Activated T-helper 1 cell treated with anti-CD3 and anti-CD28 coated beads, Interleukin-12 subunit alpha, Interleukin-12 subunit beta, Interleukin-2, Interleukin-4 antibody, amounts not matched to agents 30 ng/mL and 10 ng/mL and 1 ng/mL, durations not matched to agents 14 hours and 24 hours and 36 hours (primary cell): ENCODE results near the gene ACTL8. TPM values are rescaled to one million over a fixed set of nuclear protein-coding genes. Genes with fewer than 3 reads are reported as not detected.
"Not testable (repeated sequence)": the region's sequence is repeated elsewhere in the genome, so short reads cannot be mapped to it uniquely, and the experiment has no call there.

ENCODE experiments used
- DNase-seq: peaks from one replicate; pipeline ENCODE4 v3.0.0; 2021; ENCODE audit warnings: low spot score
- H3K27ac Mint-ChIP-seq: one replicate; pipeline ENCODE4 v1.8.0; 2021; ENCODE audit warnings: mild to moderate bottlenecking, mixed read lengths
- H3K27me3 Mint-ChIP-seq: one replicate; pipeline ENCODE4 v1.8.0; 2022; ENCODE audit warnings: mild to moderate bottlenecking, moderate library complexity, mixed read lengths; ENCODE audit not compliant: insufficient read depth
- H3K36me3 Mint-ChIP-seq: one replicate; pipeline ENCODE4 v1.8.0; 2021; ENCODE audit warnings: low read depth, mixed read lengths
- H3K4me1 Mint-ChIP-seq: one replicate; pipeline ENCODE4 v1.8.0; 2021; ENCODE audit warnings: low read depth, mixed read lengths
- H3K4me3 Mint-ChIP-seq: one replicate; pipeline ENCODE4 v1.8.0; 2021; ENCODE audit warnings: mild to moderate bottlenecking, moderate library complexity, mixed read lengths
- H3K9me3 Mint-ChIP-seq: one replicate; pipeline ENCODE4 v1.8.0; 2021; ENCODE audit warnings: mixed read lengths
- intact Hi-C: fragments of 100-400 bp; cut with micrococcal nuclease; formaldehyde crosslinking; loops from one replicate; pipeline ENCODE4 v1.15.1; 2024
- total RNA-seq: library from RNA; stranded (reverse); gene quantifications from 2 replicates; pipeline ENCODE4 v1.2.3, GENCODE V29; 2022

The ACTL8 gene
- total RNA-seq, 1 donor from 2014 or later = not detected

DNA sequence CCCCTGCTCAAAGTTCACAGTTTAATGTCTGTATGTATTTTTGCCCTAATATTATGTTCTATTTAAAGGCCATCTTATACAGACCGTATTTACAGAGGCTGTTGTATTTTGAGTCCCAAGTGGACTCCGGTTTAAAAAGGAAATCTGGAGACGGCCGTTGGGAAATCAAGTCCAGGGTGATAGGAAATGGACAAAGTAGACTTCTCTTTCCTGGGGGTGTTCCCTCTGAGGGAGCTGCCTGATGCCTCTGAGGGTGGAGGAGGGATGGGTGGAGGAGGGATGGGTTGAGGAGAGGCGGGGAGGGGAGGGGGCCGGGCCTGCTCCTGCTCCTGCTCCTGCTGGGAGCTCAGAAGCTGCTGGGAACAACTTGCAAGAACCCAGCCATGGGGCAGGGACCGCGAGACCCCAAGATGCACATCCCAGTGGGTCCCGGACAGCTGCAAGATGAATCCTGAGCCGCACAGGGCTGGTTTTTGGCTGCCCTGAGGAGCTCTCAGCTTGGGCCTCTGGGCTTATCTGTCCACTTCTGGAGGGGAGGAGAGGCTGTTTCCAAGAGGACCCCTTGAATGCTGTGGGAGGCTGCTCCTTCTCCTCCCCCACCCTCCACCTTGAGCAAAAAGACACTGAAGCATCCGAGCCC is 12.0 kb upstream of the ACTL8 start:
- Mint-ChIP-seq H3K9me3 (no peaks in the 10 kb centered on the region), H3K27me3 (peaks cover 5% of the 10 kb centered on the region), H3K4me1 (no peaks in the 10 kb centered on the region), H3K27ac (no peak overlapping the region), H3K36me3 (no peaks in the 10 kb centered on the region), H3K4me3 (no peak overlapping the region)
- no peak for DNase-seq
- intact Hi-C loops = no loop called here

DNA sequence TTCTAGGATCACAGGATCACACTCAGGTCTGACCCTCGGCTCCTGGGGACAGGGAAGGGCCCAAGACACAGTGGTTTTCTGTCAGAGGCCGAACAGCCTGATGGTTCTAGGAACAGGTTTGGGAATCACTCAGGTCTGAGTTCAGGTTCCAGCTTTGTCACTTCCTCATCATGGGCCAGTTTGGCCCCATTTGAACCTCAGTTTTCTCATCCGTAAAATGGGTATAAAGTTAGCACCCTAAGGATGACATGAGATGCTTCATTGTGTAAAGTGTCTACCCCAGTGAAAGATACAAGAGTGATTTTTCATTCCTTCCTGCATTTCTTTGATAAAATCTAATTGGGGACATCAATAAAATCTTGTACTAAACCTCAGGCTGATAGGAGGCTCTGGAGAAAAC is 11.2 kb upstream of the ACTL8 start:
- intact Hi-C loops = no loop called here
- H3K36me3 Mint-ChIP-seq = no peaks in the 10 kb centered on the region
- no peaks in the 10 kb centered on the region for H3K4me1 Mint-ChIP-seq
- DNase-seq = no peak
- H3K27ac Mint-ChIP-seq = no peak overlapping the region
- no peaks in the 10 kb centered on the region for H3K9me3 Mint-ChIP-seq
- H3K27me3 Mint-ChIP-seq = peaks cover 5% of the 10 kb centered on the region
- H3K4me3 Mint-ChIP-seq = no peak overlapping the region

DNA sequence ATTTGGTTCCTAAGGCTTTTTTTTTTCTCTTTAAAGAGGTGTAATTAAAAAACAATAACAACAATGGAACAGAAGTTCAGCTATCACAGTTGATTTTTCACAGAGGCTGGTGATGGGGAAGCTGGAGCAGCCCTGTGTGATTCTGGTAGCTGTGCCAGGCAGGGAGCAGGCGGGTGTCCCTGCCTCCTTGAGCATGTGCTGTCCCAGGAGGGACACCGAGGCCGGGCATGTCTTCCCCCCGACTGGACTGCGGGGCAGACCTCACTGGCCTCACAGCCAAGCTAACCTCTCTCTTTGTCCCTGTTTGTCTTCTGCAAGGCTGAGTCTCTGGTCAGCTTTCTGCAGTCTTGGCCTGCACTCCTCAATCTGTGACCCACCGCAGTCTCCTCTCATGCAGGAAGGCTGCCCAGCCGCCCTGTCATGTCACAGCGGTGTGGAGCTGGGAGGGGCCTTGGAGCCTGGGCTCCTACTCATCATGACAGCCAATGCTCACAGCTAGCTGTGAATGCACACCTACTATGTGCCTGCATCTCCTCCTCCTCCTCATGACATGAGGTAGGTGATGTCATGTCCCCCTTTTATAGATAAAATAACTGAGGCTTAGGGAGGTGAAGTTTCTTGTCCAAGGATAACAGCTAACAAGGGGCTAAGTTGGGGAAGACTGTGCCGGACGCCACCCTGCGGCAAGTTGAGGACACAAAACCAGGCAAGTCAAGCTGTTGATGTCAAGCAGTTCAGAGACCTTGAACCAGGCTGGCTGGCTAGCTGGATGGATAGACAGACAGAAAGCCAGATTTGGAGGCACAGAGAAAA is 10.3 kb upstream of the ACTL8 start:
- no peaks in the 10 kb centered on the region for H3K36me3 Mint-ChIP-seq
- intact Hi-C loops = no loop called here
- no peak overlapping the region for H3K4me3 Mint-ChIP-seq
- no peak for DNase-seq
- peaks cover 5% of the 10 kb centered on the region for H3K27me3 Mint-ChIP-seq
- no peak overlapping the region for H3K27ac Mint-ChIP-seq
- H3K4me1 Mint-ChIP-seq = no peaks in the 10 kb centered on the region
- H3K9me3 Mint-ChIP-seq = no peaks in the 10 kb centered on the region

DNA sequence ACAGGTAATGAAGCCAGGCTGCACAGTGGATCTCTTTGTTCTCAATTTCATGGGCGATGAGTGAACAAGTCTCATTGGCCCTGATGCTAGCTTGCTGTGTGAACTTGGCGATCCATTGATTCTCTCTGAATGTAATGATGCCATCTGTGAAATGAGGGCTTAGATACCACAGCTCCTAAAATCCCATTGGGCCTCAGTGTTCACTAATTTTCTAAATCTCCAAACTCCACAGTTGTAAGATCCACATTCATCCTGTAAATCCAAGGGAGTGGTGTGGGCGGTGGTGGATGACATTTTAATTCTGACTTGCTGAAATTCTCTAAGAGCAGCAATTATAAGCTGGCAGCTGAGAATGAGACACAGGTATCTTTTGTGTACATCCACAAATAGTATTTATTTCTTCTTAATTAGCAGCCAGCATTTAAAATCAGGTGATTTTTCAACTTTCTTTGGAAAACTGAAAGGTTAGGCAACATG is 9.6 kb upstream of the ACTL8 start:
- DNase-seq = no peak
- Mint-ChIP-seq H3K36me3 (no peaks in the 10 kb centered on the region), H3K4me3 (no peak overlapping the region), H3K27ac (no peak overlapping the region), H3K4me1 (no peaks in the 10 kb centered on the region), H3K9me3 (no peaks in the 10 kb centered on the region), H3K27me3 (peaks cover 5% of the 10 kb centered on the region)
- intact Hi-C loops = no loop called here

DNA sequence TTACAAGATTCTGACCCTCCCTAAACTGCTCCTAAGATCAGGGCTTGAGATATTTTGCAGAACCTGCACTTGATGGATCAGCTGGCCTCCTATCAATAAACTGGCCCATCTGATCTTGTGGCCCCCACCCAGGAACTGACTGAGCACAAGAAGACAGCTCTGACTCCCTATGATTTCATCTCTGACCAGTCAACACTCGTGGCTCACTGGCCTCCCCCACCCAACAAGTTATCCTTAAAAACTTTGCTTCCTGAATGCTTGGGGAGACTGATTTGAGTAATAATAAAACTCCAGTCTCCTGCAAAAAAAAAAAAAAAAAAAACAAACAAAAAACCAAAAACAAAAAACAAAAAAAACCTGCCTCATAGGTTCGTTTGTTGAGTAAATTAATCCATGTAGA is 8.9 kb upstream of the ACTL8 start:
- intact Hi-C loops, H3K36me3 Mint-ChIP-seq, H3K4me1 Mint-ChIP-seq, H3K9me3 Mint-ChIP-seq, H3K27me3 Mint-ChIP-seq, H3K4me3 Mint-ChIP-seq, DNase-seq, H3K27ac Mint-ChIP-seq: not testable (repeated sequence)

DNA sequence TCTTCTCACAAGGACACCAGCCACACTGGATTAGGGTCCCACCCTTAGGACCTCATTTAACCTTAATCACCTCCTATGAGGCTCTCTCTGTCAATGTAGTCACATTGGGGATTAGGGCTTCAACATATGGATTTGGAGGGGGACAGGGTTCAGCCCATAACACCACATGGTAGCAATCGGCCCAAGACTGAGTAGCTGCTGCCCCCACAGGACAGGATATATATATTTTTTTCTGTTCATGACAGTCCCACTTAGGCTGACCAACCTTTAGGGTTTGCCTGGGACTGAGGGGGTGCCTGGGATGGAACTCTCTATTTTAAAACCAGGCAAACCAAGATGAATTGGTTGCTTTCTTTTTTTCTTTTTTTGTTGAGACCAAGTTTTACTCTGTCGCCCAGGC is 8.2 kb upstream of the ACTL8 start:
- no peak for DNase-seq
- Mint-ChIP-seq H3K27me3 (peaks cover 5% of the 10 kb centered on the region), H3K4me1 (no peaks in the 10 kb centered on the region), H3K9me3 (no peaks in the 10 kb centered on the region), H3K27ac (no peak overlapping the region), H3K4me3 (no peak overlapping the region), H3K36me3 (no peaks in the 10 kb centered on the region)
- intact Hi-C loops = no loop called here

DNA sequence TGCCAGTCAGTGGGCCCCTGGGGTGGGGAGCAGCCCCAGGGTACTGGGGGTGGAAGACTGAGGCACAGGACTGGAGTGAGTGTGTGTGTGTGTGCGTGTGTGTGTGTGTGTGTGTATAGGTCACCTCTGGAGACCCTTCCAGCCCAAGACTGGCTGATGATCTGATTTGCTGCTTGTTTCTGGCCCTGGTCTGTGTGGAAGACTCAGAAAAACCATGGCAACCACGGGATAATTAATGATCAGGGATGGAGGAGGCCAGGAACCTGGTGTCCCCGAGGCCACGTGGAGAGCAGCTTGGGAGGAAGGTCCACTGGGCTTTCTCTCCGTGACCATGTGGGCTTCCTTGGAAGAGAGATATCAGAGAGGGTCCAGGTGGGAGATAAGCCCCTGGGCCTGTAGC is 4.8 kb upstream of the ACTL8 start:
- H3K9me3 Mint-ChIP-seq = peaks cover 18% of the 10 kb centered on the region
- no peak overlapping the region for H3K4me3 Mint-ChIP-seq
- H3K27ac Mint-ChIP-seq = no peak overlapping the region
- no peaks in the 10 kb centered on the region for H3K4me1 Mint-ChIP-seq
- H3K36me3 Mint-ChIP-seq = no peaks in the 10 kb centered on the region
- intact Hi-C loops = no loop called here
- no peak for DNase-seq
- H3K27me3 Mint-ChIP-seq = no peaks in the 10 kb centered on the region

DNA sequence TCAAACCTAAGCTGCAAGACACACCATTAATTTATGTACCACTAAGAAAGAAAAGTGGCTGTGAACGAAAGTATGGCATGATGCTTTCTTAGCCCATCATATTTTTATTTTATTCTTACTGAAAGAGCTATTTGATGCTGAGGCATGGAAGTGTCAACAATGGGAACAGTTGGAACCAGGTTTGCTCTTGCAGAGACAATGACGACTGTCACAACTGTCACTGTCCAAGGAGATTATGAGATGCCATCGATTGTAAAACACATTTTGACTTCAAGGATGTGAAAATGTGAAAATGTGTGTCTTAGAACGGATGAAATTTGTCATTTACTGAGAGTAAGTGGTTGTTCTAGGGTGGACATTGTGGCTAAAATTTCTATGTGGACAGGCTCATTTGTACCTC is 2.8 kb upstream of the ACTL8 start:
- no peak for DNase-seq
- H3K27ac Mint-ChIP-seq = no peak overlapping the region
- H3K9me3 Mint-ChIP-seq = peaks cover 27% of the 10 kb centered on the region
- no peaks in the 10 kb centered on the region for H3K36me3 Mint-ChIP-seq
- no peak overlapping the region for H3K4me3 Mint-ChIP-seq
- no peaks in the 10 kb centered on the region for H3K4me1 Mint-ChIP-seq
- no peaks in the 10 kb centered on the region for H3K27me3 Mint-ChIP-seq
- intact Hi-C loops = no loop called here

DNA sequence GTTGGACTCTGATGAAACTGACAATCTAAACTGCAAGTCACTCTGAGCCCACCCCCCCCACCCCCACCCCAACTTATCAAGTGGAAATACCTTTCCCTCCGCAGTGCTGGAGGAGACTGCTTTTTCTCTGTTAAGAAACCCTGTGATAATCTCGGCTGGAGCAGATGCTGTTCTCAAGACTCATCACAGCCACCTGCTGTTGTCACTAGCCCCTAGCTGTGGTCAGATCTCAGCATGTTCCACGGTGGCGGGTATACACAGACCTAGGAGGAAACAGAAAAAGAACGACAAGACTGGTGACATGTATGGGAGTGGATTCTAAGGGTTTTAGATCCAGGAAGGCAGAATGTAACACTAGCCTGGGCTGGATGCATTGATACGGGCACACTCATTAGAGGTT is 2.3 kb downstream of the ACTL8 start:
- no peak overlapping the region for H3K27ac Mint-ChIP-seq
- H3K9me3 Mint-ChIP-seq = peaks cover 60% of the 10 kb centered on the region
- DNase-seq = no peak
- intact Hi-C loops = no loop called here
- no peaks in the 10 kb centered on the region for H3K27me3 Mint-ChIP-seq
- no peaks in the 10 kb centered on the region for H3K36me3 Mint-ChIP-seq
- no peaks in the 10 kb centered on the region for H3K4me1 Mint-ChIP-seq
- H3K4me3 Mint-ChIP-seq = no peak overlapping the region

DNA sequence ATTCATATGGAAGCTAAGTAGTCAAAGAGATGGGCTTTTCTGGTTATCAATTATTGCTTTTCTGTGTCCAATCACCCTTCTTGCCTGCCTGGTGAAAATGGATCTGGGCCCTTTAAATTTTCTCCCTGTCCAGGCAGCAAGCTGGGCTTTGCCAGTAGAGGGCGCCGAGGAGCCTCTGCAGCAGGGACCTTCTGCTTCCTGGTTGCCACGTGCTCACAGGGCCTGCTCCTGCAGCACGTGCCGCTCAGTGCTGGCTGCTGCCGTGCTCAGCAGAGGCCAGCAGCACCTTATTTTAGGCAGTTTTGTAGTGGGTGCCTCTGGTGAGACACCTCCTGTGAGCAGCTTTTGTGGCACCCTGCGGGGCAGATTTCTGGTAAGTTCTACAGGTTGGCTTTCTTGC is 4.0 kb downstream of the ACTL8 start:
- Mint-ChIP-seq H3K4me3 (no peak overlapping the region), H3K27ac (no peak overlapping the region), H3K9me3 (peaks cover 49% of the 10 kb centered on the region), H3K4me1 (no peaks in the 10 kb centered on the region), H3K36me3 (no peaks in the 10 kb centered on the region), H3K27me3 (no peaks in the 10 kb centered on the region)
- no peak for DNase-seq
- intact Hi-C loops = no loop called here

DNA sequence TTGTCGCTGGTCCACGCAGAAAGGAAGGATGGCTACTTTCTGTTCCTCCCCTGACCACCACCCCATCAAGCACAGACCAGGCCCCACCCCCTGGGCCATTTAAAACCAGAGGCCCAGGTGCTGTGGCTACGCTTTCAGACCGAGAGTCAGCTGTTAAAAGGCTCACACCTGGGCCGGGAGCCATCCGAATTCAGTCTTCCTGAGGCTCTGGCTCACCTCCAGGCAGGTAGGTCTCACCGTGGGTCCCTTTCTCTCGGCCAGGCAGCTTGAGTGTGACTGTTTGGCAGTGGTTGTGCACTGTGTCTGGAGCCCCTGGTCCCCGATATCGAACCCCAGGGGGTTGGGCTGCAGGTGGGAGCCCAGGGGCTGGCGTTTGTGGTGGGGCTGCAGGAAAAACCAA is 7.2 kb downstream of the ACTL8 start:
- no peak for DNase-seq
- intact Hi-C loops = no loop called here
- Mint-ChIP-seq H3K9me3 (peaks cover 34% of the 10 kb centered on the region), H3K27me3 (no peaks in the 10 kb centered on the region), H3K36me3 (no peaks in the 10 kb centered on the region), H3K4me3 (no peak overlapping the region), H3K4me1 (no peaks in the 10 kb centered on the region), H3K27ac (no peak overlapping the region)

DNA sequence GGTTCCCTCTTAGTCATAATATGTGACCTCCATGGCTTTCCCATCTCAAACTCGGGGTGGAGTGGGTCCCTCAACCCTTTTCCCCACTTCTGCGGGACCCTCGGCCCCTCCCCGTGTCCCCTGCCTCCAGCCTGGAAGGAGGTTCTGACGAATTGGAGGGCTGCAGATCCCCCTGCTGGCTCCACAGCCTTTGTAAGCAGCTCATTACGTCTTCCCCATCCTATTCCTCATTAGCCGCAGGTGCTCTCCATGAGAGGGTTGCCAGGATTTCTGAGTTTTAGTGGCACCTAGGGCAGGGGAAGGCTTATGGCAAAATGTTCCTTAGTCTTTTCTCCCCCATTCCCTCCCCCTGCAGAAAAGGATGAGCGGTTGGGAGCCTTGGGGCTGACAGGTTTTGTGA is 8.3 kb downstream of the ACTL8 start:
- Mint-ChIP-seq H3K4me1 (no peaks in the 10 kb centered on the region), H3K4me3 (no peak overlapping the region), H3K27ac (no peak overlapping the region), H3K36me3 (no peaks in the 10 kb centered on the region), H3K27me3 (no peaks in the 10 kb centered on the region), H3K9me3 (peaks cover 24% of the 10 kb centered on the region)
- no peak for DNase-seq
- intact Hi-C loops = no loop called here

DNA sequence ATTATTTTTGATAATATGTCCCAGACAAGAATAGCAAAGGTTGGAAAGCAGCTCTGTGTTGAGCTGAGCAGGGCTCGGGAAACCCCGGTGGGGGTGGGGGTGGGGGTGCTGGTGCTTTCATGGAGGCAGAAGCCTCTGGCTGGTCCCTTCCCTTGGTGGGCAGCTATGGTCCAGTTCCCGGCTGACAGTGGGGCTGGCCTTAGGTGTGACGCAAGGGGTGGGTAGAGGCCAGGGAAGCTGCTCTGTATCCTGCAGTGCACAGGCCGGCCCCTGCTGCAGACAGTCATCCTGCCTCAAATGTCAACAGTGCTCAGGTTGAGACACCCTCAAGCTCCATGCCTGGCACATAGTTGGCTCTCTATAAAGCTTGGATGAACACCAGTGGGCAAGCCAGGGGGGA is 8.9 kb downstream of the ACTL8 start:
- DNase-seq = no peak
- no peaks in the 10 kb centered on the region for H3K27me3 Mint-ChIP-seq
- H3K4me1 Mint-ChIP-seq = no peaks in the 10 kb centered on the region
- H3K36me3 Mint-ChIP-seq = no peaks in the 10 kb centered on the region
- intact Hi-C loops = no loop called here
- H3K27ac Mint-ChIP-seq = no peak overlapping the region
- no peak overlapping the region for H3K4me3 Mint-ChIP-seq
- peaks cover 19% of the 10 kb centered on the region for H3K9me3 Mint-ChIP-seq
